ENCODE measurements around the gene GPX4. TPM values are rescaled to one million over a fixed set of nuclear protein-coding genes. Genes with fewer than 3 reads are reported as not detected.

The GPX4 gene
- polyA plus RNA-seq (2013, experiment 1 of 2), result 395 TPM
- 398 TPM for polyA plus RNA-seq (2013, experiment 2 of 2)

- H2AK5ac ChIP-seq (ENCODE audit: low read length), result no peak within 1 kb of the TSS
- no peak within 1 kb of the TSS for H4K5ac ChIP-seq (ENCODE audit: low read length)
- H2BK120ac ChIP-seq (ENCODE audit: low read depth, low read length), result peak within 1 kb of the TSS; percentile 39
- H3K4me1 ChIP-seq (ENCODE audit: control insufficient read depth, low read depth, low read length), result peaks cover 3% of the 10 kb centered on the region
- H2BK15ac ChIP-seq (replicated peaks; ENCODE audit: low read depth), result no peak within 1 kb of the TSS
- H3K79me1 ChIP-seq (ENCODE audit: low read length), result no peaks in the 10 kb centered on the region
- DNase-seq, result peak; percentile 100
- peak within 1 kb of the TSS; percentile 99 for H3K27ac ChIP-seq (ENCODE audit: low read depth, low read length)
- peaks cover 2% of the 10 kb centered on the region for H3K36me3 ChIP-seq (ENCODE audit: control insufficient read depth, insufficient read depth, low read length)
- H3K18ac ChIP-seq (ENCODE audit: low read length), result peak within 1 kb of the TSS; percentile 97
- peak within 1 kb of the TSS; percentile 92 for H3K9ac ChIP-seq (ENCODE audit: low read length)
- peak within 1 kb of the TSS; percentile 92 for H3K4ac ChIP-seq (ENCODE audit: low read depth, low read length)
- no CpG with 5 or more reads among the region's 75 CpGs for WGBS (ENCODE audit: extremely low coverage, insufficient coverage, low lambda C conversion rate)
- H3K27me3 ChIP-seq (ENCODE audit: insufficient read depth, low read length, poor library complexity), result no peaks in the 10 kb centered on the region
- no peak within 1 kb of the TSS for H2BK5ac ChIP-seq (ENCODE audit: low read length)
- peak within 1 kb of the TSS; percentile 73 for H3K4me3 ChIP-seq (ENCODE audit: low read length)
- H4K8ac ChIP-seq (ENCODE audit: low read depth, low read length), result no peak within 1 kb of the TSS
- peaks cover 4% of the 10 kb centered on the region for H3K79me2 ChIP-seq (ENCODE audit: control insufficient read depth, insufficient read depth, low read length)
- peak within 1 kb of the TSS; percentile 99 for H3K56ac ChIP-seq (ENCODE audit: low read length)
- no peak within 1 kb of the TSS for H3K23ac ChIP-seq (ENCODE audit: low read length)
- peak within 1 kb of the TSS; percentile 96 for H3K4me2 ChIP-seq (ENCODE audit: low read length)
Measured at GRCh38 chr19:1103708-1104310, at the start of gene GPX4. GPX4 (plus strand) TSS chr19:1103994; CDS start chr19:1104044, 50 bp downstream.

GRCh38 chr19:1054102-1055027, 49.4 kb upstream of the GPX4 start:
- H3K36me3 ChIP-seq (ENCODE audit: control insufficient read depth, insufficient read depth, low read length), result no peaks in the 10 kb centered on the region

GRCh38 chr19:1055028-1055425, 48.8 kb upstream of the GPX4 start:
- Histone ChIP-seq H3K9ac (ENCODE audit: low read length) (no peak overlapping the region), H4K5ac (ENCODE audit: low read length) (no peak overlapping the region), H3K36me3 (ENCODE audit: control insufficient read depth, insufficient read depth, low read length) (no peaks in the 10 kb centered on the region), H3K4me3 (ENCODE audit: low read length) (no peak overlapping the region), H3K4ac (ENCODE audit: low read depth, low read length) (no peak overlapping the region), H3K79me1 (ENCODE audit: low read length) (no peaks in the 10 kb centered on the region), H3K18ac (ENCODE audit: low read length) (no peak overlapping the region), H3K56ac (ENCODE audit: low read length) (no peak overlapping the region), H3K23ac (ENCODE audit: low read length) (no peak overlapping the region), H2BK120ac (ENCODE audit: low read depth, low read length) (no peak overlapping the region), H3K4me2 (ENCODE audit: low read length) (no peak overlapping the region), H2BK15ac (replicated peaks; ENCODE audit: low read depth) (no peak overlapping the region), H2BK5ac (ENCODE audit: low read length) (no peak overlapping the region), H3K27ac (ENCODE audit: low read depth, low read length) (no peak overlapping the region), H3K4me1 (ENCODE audit: control insufficient read depth, low read depth, low read length) (no peaks in the 10 kb centered on the region), H3K79me2 (ENCODE audit: control insufficient read depth, insufficient read depth, low read length) (no peaks in the 10 kb centered on the region), H3K27me3 (ENCODE audit: insufficient read depth, low read length, poor library complexity) (no peaks in the 10 kb centered on the region), H4K8ac (ENCODE audit: low read depth, low read length) (no peak overlapping the region), H2AK5ac (ENCODE audit: low read length) (no peak overlapping the region)
- no peak for DNase-seq
- no CpG with 5 or more reads among the region's 14 CpGs for WGBS (ENCODE audit: extremely low coverage, insufficient coverage, low lambda C conversion rate)

More at GRCh38 chr19:1054102-1055027, 49.4 kb upstream of the GPX4 start:
- Histone ChIP-seq H4K8ac (ENCODE audit: low read depth, low read length) (no peak overlapping the region), H2AK5ac (ENCODE audit: low read length) (no peak overlapping the region), H3K9ac (ENCODE audit: low read length) (no peak overlapping the region), H2BK120ac (ENCODE audit: low read depth, low read length) (no peak overlapping the region), H3K27me3 (ENCODE audit: insufficient read depth, low read length, poor library complexity) (no peaks in the 10 kb centered on the region), H3K79me2 (ENCODE audit: control insufficient read depth, insufficient read depth, low read length) (no peaks in the 10 kb centered on the region), H3K4me2 (ENCODE audit: low read length) (no peak overlapping the region), H3K79me1 (ENCODE audit: low read length) (no peaks in the 10 kb centered on the region), H2BK5ac (ENCODE audit: low read length) (no peak overlapping the region), H4K5ac (ENCODE audit: low read length) (no peak overlapping the region), H3K4me3 (ENCODE audit: low read length) (no peak overlapping the region), H3K4me1 (ENCODE audit: control insufficient read depth, low read depth, low read length) (no peaks in the 10 kb centered on the region), H3K23ac (ENCODE audit: low read length) (no peak overlapping the region), H3K4ac (ENCODE audit: low read depth, low read length) (no peak overlapping the region), H2BK15ac (replicated peaks; ENCODE audit: low read depth) (no peak overlapping the region), H3K56ac (ENCODE audit: low read length) (no peak overlapping the region), H3K18ac (ENCODE audit: low read length) (no peak overlapping the region), H3K27ac (ENCODE audit: low read depth, low read length) (no peak overlapping the region)
- no CpG with 5 or more reads among the region's 28 CpGs for WGBS (ENCODE audit: extremely low coverage, insufficient coverage, low lambda C conversion rate)
- DNase-seq, result no peak

- H3K27ac ChIP-seq (ENCODE audit: low read depth, low read length), result no peak overlapping the region
- H2BK120ac ChIP-seq (ENCODE audit: low read depth, low read length), result no peak overlapping the region
- H3K79me2 ChIP-seq (ENCODE audit: control insufficient read depth, insufficient read depth, low read length), result no peaks in the 10 kb centered on the region
- H2BK15ac ChIP-seq (replicated peaks; ENCODE audit: low read depth), result no peak overlapping the region
- H3K4me3 ChIP-seq (ENCODE audit: low read length), result no peak overlapping the region
- H3K4ac ChIP-seq (ENCODE audit: low read depth, low read length), result no peak overlapping the region
- H4K5ac ChIP-seq (ENCODE audit: low read length), result no peak overlapping the region
- no peak overlapping the region for H3K9ac ChIP-seq (ENCODE audit: low read length)
- no peak overlapping the region for H3K56ac ChIP-seq (ENCODE audit: low read length)
- no peak overlapping the region for H2BK5ac ChIP-seq (ENCODE audit: low read length)
- no peak overlapping the region for H4K8ac ChIP-seq (ENCODE audit: low read depth, low read length)
- no CpG with 5 or more reads among the region's 20 CpGs for WGBS (ENCODE audit: extremely low coverage, insufficient coverage, low lambda C conversion rate)
- no peak overlapping the region for H2AK5ac ChIP-seq (ENCODE audit: low read length)
- H3K23ac ChIP-seq (ENCODE audit: low read length), result no peak overlapping the region
- H3K36me3 ChIP-seq (ENCODE audit: control insufficient read depth, insufficient read depth, low read length), result no peaks in the 10 kb centered on the region
- H3K4me2 ChIP-seq (ENCODE audit: low read length), result no peak overlapping the region
- H3K79me1 ChIP-seq (ENCODE audit: low read length), result no peaks in the 10 kb centered on the region
- no peak for DNase-seq
- H3K18ac ChIP-seq (ENCODE audit: low read length), result no peak overlapping the region
- H3K4me1 ChIP-seq (ENCODE audit: control insufficient read depth, low read depth, low read length), result no peaks in the 10 kb centered on the region
- no peaks in the 10 kb centered on the region for H3K27me3 ChIP-seq (ENCODE audit: insufficient read depth, low read length, poor library complexity)
Measured at GRCh38 chr19:1055886-1056620, 47.7 kb upstream of the GPX4 start.

GRCh38 chr19:1057176-1057855, 46.5 kb upstream of the GPX4 start:
- DNase-seq, result peak; percentile 83
- Histone ChIP-seq H2BK120ac (ENCODE audit: low read depth, low read length) (no peak overlapping the region), H3K4me1 (ENCODE audit: control insufficient read depth, low read depth, low read length) (no peaks in the 10 kb centered on the region), H3K27me3 (ENCODE audit: insufficient read depth, low read length, poor library complexity) (no peaks in the 10 kb centered on the region), H3K27ac (ENCODE audit: low read depth, low read length) (no peak overlapping the region), H3K23ac (ENCODE audit: low read length) (no peak overlapping the region), H3K4ac (ENCODE audit: low read depth, low read length) (no peak overlapping the region), H4K8ac (ENCODE audit: low read depth, low read length) (no peak overlapping the region), H2BK5ac (ENCODE audit: low read length) (no peak overlapping the region), H3K56ac (ENCODE audit: low read length) (no peak overlapping the region), H2AK5ac (ENCODE audit: low read length) (no peak overlapping the region), H3K36me3 (ENCODE audit: control insufficient read depth, insufficient read depth, low read length) (no peaks in the 10 kb centered on the region), H4K5ac (ENCODE audit: low read length) (no peak overlapping the region), H3K4me2 (ENCODE audit: low read length) (no peak overlapping the region), H2BK15ac (replicated peaks; ENCODE audit: low read depth) (no peak overlapping the region), H3K18ac (ENCODE audit: low read length) (no peak overlapping the region), H3K79me1 (ENCODE audit: low read length) (no peaks in the 10 kb centered on the region), H3K4me3 (ENCODE audit: low read length) (no peak overlapping the region), H3K9ac (ENCODE audit: low read length) (no peak overlapping the region), H3K79me2 (ENCODE audit: control insufficient read depth, insufficient read depth, low read length) (no peaks in the 10 kb centered on the region)
- no CpG with 5 or more reads among the region's 3 CpGs for WGBS (ENCODE audit: extremely low coverage, insufficient coverage, low lambda C conversion rate)
